ENCODE measurements around the gene STPG2.

- TF ChIP-seq CTCF (IDR thresholded peaks at IDR 0.05) (no peak), EZH2 (IDR thresholded peaks at IDR 0.05) (no peak)
These were observed 243.0 kb downstream of the STPG2 start for GRCh38 chr4:97900229-97900628.
